KG1 (cell line): ENCODE data around the gene CST11.

Experiments
- DNase-seq: peaks from one replicate; lab custom pipeline; 2025; lab: John Stamatoyannopoulos, UW

CST11 gene

DNA sequence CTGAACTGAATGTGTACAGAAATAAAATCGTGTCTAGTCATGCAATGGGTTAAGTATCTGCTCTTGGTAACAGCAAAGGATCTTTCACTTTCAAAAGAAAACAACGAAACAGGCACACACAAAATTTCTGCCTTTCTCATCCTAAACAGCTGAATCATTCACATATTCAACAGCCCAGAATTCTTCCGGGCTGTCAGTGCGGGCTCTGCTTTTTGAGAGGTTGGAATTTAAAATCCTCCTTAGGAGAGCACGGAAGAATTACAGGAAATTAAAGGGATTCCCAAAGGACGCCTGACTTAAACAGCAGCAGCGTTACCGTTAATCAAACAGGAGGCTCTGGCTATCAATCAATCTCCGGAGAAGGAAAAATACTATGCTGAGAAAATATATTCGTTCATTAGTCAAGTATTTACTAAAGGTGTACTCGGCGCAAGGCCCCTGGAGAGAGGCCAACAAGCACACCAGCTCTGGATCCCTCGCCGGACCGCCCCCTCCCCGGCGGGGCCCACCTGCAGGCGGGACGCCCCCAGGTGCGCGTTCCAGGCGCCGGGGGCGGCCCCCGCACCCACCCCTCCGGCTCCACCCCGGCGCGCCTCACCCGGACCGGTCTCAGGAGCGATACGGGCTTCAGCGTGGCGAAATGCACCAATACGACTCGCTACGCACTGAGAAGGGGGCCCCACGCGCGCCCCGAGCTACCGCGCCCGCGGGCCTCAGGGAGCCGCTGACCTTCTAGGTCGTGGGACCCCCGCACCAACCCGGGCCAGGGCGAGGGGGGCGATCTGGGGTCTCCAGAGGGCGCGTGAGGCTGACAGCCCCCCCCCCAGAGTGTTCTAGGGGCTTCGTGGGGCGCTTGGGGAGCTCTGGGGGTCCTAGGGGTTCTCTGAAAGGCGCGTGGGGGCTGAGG lies 32.4 kb downstream of the CST11 start:
- no peak for DNase-seq

DNA sequence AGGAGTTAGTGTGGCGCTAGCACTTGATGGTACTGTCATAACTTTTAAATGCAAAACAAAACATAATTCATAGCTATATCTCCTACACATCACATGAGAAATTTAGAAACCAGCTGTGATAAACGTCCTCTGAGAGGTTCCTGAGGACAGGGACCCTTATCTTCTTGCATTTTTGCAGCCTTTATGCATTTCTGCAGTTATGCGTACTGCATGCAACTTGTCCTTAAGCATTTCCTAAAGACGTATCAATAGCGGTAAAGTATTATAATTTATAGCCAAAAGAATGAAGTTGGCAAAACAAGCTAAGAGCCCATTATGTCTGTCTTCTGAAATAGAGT lies 33.0 kb downstream of the CST11 start:
- DNase-seq: no peak

DNA sequence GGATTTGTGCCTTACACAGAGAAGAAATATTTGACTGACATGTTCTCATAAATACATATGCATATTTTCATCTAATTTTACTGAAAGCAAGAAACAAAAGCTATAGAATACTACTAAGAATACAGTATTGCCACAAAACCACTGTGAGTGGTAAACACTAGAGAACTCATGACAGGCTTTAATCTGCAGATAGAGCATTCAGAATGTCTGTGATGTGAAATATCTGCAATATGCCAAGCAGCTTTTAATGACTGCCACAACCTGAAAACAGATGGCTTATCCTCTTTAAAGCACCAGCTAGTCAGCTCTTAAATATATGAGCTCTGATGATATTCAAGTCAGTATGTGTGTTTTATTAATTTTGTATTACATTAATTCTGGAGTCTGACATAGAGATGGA lies 34.8 kb downstream of the CST11 start:
- DNase-seq: no peak

- DNase-seq: no peak
Observed at GRCh38 chr20:23415959-23416583, 36.6 kb downstream of the CST11 start.

DNA sequence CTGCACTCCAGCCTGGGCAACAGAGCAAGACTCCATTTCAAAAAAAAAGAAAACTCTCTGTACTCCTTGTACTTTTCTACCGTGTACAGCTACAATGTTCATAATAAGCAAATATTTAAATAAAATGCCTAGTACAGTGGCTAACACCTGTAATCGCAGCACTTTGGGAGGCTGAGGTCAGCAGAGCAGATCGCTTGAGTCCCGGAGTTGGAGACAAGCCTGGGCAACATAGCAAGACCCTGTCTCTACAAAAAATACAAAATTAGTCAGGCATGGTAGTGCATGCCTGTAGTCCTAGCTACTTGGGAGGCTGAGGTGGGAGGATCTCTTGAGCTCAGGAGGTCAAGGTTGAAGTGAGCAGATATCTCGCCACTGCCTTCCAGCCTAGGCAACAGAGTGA lies 37.1 kb downstream of the CST11 start:
- DNase-seq: no peak

DNA sequence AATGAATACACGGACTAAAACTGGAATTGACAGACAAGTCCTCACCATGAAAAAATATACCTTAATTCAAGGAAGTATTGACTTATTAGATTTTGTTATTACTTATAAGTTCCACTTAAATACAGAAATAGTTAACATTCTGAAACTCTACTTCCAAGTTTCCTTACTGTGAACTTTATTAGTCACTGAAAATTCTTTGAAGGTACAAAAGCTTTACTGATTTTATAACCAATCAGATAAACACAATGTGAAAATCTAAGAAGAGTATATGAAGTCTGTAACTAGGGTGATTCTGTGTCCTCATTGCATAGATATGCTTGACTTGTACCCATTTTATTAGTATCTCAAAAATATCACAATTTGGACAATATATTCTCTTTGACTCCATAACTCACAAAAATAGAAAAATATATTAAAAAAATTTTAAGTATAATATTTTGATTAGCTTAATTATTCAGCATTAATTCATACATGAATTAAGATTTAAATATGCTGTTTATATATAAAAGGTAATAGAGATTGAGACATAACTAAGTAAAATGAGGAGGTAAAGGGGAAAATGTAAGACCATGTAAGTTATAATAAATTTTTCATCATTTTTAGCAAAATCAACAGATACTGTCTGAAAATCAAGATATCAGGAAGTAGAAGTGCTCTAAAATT lies 38.0 kb downstream of the CST11 start:
- no peak for DNase-seq

GRCh38 chr20:23413862-23414422 lies 38.7 kb downstream of the CST11 start:
- DNase-seq: no peak

GRCh38 chr20:23412026-23412425 lies 40.6 kb downstream of the CST11 start:
- DNase-seq: no peak

GRCh38 chr20:23410916-23411695 lies 41.6 kb downstream of the CST11 start:
- no peak for DNase-seq

GRCh38 chr20:23409800-23410199 lies 42.9 kb downstream of the CST11 start:
- no peak for DNase-seq

DNA sequence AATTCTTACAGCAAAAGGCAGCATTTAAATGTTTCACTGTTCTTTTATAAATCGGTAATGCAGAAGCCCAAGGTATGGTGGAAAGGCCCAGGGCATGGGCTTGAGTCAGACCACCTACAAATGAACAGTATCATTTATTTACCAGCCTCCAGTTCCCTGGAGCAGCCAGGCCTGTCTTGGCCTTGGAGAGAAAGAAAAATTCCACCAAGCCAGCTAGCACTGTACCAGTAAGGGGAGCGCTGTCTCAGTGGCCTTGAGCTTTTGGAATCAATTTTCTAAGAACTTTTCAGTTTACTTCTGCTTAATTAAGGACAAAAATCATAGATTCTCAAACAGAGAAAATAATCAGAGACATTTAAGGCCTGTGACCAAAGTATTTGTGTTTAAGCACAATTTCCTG lies 43.7 kb downstream of the CST11 start:
- DNase-seq: no peak

- no peak for DNase-seq
Observed at GRCh38 chr20:23407781-23408464, 44.8 kb downstream of the CST11 start.

DNA sequence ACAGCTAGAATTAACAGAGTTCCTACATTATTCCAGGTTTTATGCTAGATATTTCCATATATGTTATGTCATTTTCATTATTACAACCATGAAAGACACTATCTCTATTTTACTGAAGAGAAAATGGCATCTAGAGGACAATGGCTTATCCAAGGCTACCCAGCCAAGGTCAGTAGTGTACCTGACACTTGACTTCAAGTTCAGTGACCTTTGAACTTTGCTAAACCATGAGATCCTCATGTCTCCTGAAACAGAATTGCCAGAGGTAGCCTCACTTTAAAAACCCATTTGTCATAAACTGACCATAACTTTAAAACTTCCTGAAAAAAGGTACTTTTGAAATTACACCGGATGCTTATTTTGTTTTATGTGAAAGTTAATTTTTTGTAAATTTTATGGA lies 45.8 kb downstream of the CST11 start:
- DNase-seq: no peak

GRCh38 chr20:23404196-23404595 lies 48.5 kb downstream of the CST11 start:
- no peak for DNase-seq

GRCh38 chr20:23403751-23404150 lies 48.9 kb downstream of the CST11 start:
- no peak for DNase-seq

GRCh38 chr20:23401051-23401450 lies 51.6 kb downstream of the CST11 start:
- DNase-seq: no peak
